GM23338 (cell line): ENCODE measurements around the gene ATG16L2. TPM values are rescaled to one million over a fixed set of nuclear protein-coding genes. Genes with fewer than 3 reads are reported as not detected.

ENCODE experiments used
- ATAC-seq: fragments of 200-7000 bp; cut with Tn5 transposase; 3 replicates; pipeline ENCODE4 v1.9.1; 2020
- DNase-seq: peaks from one replicate; pipeline ENCODE4 v3.0.0-alpha.2; 2015; ENCODE audit warnings: low spot score
- H2AFZ ChIP-seq: fragments of 200-600 bp; sonication (generic); 2 replicates; pipeline ENCODE4 v1.8.0; 2016; ENCODE audit warnings: antibody characterized with exemption, mild to moderate bottlenecking, moderate library complexity
- H3F3A ChIP-seq: fragments of 200-600 bp; sonication (generic); replicated peaks from 2 replicates; pipeline ENCODE4 v1.8.0; 2017; ENCODE audit warnings: antibody characterized with exemption, mixed run types, low read depth
- H3K27ac ChIP-seq: fragments of 200-600 bp; sonication (generic); 2 replicates; pipeline ENCODE4 v1.6.1; 2016; ENCODE audit warnings: low read depth
- H3K27me3 ChIP-seq: fragments of 200-600 bp; sonication (generic); 2 replicates; pipeline ENCODE4 v1.8.0; 2016; ENCODE audit warnings: mild to moderate bottlenecking, mixed run types, moderate library complexity; ENCODE audit not compliant: insufficient read depth
- H3K36me3 ChIP-seq: fragments of 200-600 bp; sonication (generic); 2 replicates; pipeline ENCODE4 v1.8.0; 2016; ENCODE audit warnings: mild to moderate bottlenecking; ENCODE audit not compliant: insufficient read depth
- H3K4me1 ChIP-seq: fragments of 200-600 bp; sonication (generic); 2 replicates; pipeline ENCODE4 v1.8.0; 2016; ENCODE audit warnings: mild to moderate bottlenecking, moderate library complexity; ENCODE audit not compliant: insufficient read depth
- H3K4me2 ChIP-seq: fragments of 200-600 bp; sonication (generic); 2 replicates; pipeline ENCODE4 v1.7.1; 2017; ENCODE audit warnings: mixed run types
- H3K4me3 ChIP-seq: fragments of 200-600 bp; sonication (generic); 2 replicates; pipeline ENCODE4 v1.6.1; 2016; ENCODE audit warnings: mixed run types
- H3K79me2 ChIP-seq: fragments of 200-600 bp; sonication (generic); replicated peaks from 2 replicates; pipeline ENCODE4 v1.8.0; 2017; ENCODE audit warnings: mild to moderate bottlenecking; ENCODE audit not compliant: insufficient read depth
- H3K9me2 ChIP-seq: fragments of 200-600 bp; sonication (generic); 2 replicates; pipeline ENCODE4 v1.8.0; 2017; ENCODE audit not compliant: insufficient read depth
- H4K20me1 ChIP-seq: fragments of 200-600 bp; sonication (generic); replicated peaks from 2 replicates; pipeline ENCODE4 v1.8.0; 2017; ENCODE audit warnings: mild to moderate bottlenecking; ENCODE audit not compliant: insufficient read depth
- H3K27ac Mint-ChIP-seq: 2 replicates; pipeline ENCODE4 v1.8.0; 2020; ENCODE audit warnings: inconsistent platforms, mild to moderate bottlenecking, moderate library complexity, mixed read lengths
- H3K27me3 Mint-ChIP-seq: 3 replicates; pipeline ENCODE4 v1.8.0; 2022; ENCODE audit warnings: low read depth, mild to moderate bottlenecking, moderate library complexity, mixed read lengths, inconsistent platforms; ENCODE audit not compliant: insufficient read depth, poor library complexity
- H3K36me3 Mint-ChIP-seq: 3 replicates; pipeline ENCODE4 v1.8.0; 2021; ENCODE audit warnings: low read depth, mild to moderate bottlenecking, inconsistent platforms, moderate library complexity, mixed read lengths
- H3K4me1 Mint-ChIP-seq: 3 replicates; pipeline ENCODE4 v1.8.0; 2020; ENCODE audit warnings: mild to moderate bottlenecking, inconsistent platforms, mixed read lengths
- H3K4me3 Mint-ChIP-seq: 3 replicates; pipeline ENCODE4 v1.8.0; 2021; ENCODE audit warnings: moderate library complexity, mild to moderate bottlenecking, inconsistent platforms, mixed read lengths
- H3K9me3 Mint-ChIP-seq: 3 replicates; pipeline ENCODE4 v1.8.0; 2020; ENCODE audit warnings: moderate library complexity, mild to moderate bottlenecking, inconsistent platforms, mixed read lengths
- CREB1 ChIP-seq: fragments of 250-450 bp; sonication (Bioruptor Pico); IDR thresholded peaks from 2 replicates; pipeline ENCODE4 v1.5.0; 2020; ENCODE audit warnings: low read depth, mild to moderate bottlenecking, moderate library complexity
- EZH2 ChIP-seq: fragments of 200-600 bp; sonication (generic); IDR thresholded peaks from one replicate; pipeline ENCODE4 v1.8.0; 2017; ENCODE audit warnings: antibody characterized with exemption, mild to moderate bottlenecking, low read depth; ENCODE audit not compliant: unreplicated experiment
- EZH2phosphoT487 ChIP-seq: fragments of 200-600 bp; sonication (generic); IDR thresholded peaks from one replicate; pipeline ENCODE4 v1.8.1; 2018; ENCODE audit warnings: antibody characterized with exemption; ENCODE audit not compliant: unreplicated experiment
- POLR2AphosphoS5 ChIP-seq: IDR thresholded peaks from 2 replicates; pipeline ENCODE4 v1.6.1; 2016; ENCODE audit warnings: antibody characterized with exemption, low read depth
- STAT1 ChIP-seq: IDR thresholded peaks from one replicate; pipeline ENCODE4 v1.6.1; 2016; ENCODE audit warnings: antibody characterized with exemption; ENCODE audit not compliant: unreplicated experiment
- ZNF331 ChIP-seq: fragments of 250-450 bp; sonication (Bioruptor Pico); IDR thresholded peaks from 2 replicates; pipeline ENCODE4 v1.5.0; 2020; ENCODE audit warnings: low read depth, mild to moderate bottlenecking, moderate library complexity
- polyA plus RNA-seq: library from polyadenylated mRNA; unstranded; fragments of >200 nt; fragmentation: Nextera tagmentation; extraction: Ambion mirVana; gene quantifications from 2 replicates; pipeline ENCODE4 v1.2.1, GENCODE V29; 2016
- total RNA-seq: library from RNA; depleted of rRNA; stranded (reverse); fragments of >200 nt; shearing (Covaris generic); gene quantifications from 2 replicates; pipeline ENCODE4 v1.2.3, GENCODE V29; 2014
- TF ChIP-seq, protein P1 (sequence below), 2 experiments: fragments of 200-600 bp in 1 of 2; sonication (generic) in 1 of 2; conservative IDR thresholded peaks; 2 replicates each; pipeline versions ENCODE4 v1.5.1 to v1.6.1; 2016 to 2017; ENCODE audit warnings: antibody characterized with exemption in 2 of 2, low read depth in 2 of 2, mild to moderate bottlenecking in 2 of 2, moderate library complexity in 1 of 2
- TF ChIP-seq, protein P2 (sequence below): IDR thresholded peaks from one replicate; pipeline ENCODE4 v1.6.1; 2018; ENCODE audit warnings: antibody characterized with exemption; ENCODE audit not compliant: unreplicated experiment
- TF ChIP-seq, protein P3 (sequence below): IDR thresholded peaks from 2 replicates; pipeline ENCODE4 v1.6.1; 2016; ENCODE audit warnings: antibody characterized with exemption

Gene ATG16L2
- total and polyA plus RNA-seq, 2 experiments from 2014 or later: 9.6 to 24.6 TPM

DNA sequence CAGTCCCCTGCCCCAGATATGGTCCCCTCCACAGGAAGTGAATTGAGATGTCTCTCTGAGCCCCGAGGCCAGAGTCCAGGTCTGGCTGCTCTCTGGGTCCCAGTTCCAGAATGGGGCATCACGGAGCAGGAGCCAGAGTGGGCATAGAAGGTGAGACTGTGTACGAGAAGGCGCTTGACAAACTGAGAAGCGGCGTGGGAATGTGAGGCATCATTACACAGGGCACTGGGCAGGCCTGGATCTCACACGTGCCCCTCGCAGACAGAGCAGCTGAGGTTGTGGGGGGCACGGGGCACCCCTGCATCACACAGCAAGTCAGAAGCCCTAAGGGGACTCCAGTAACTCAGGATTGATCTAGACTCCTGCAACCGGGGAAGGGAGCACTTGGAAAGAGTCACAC is 29.5 kb upstream of the ATG16L2 start:
- Mint-ChIP-seq H3K4me1 (peaks cover 32% of the 10 kb centered on the region), H3K27ac (no peak overlapping the region), H3K36me3 (no peaks in the 10 kb centered on the region; the same call in 2 of the 3 replicates), H3K27me3 (peaks cover 21% of the 10 kb centered on the region), H3K9me3 (no peaks in the 10 kb centered on the region), H3K4me3 (no peak overlapping the region)
- no peaks in the 10 kb centered on the region for H3K36me3 ChIP-seq
- no peak overlapping the region for H2AFZ ChIP-seq
- no peak overlapping the region for H3K4me2 ChIP-seq
- no peaks in the 10 kb centered on the region for H3K9me2 ChIP-seq
- no peaks in the 10 kb centered on the region for H3K79me2 ChIP-seq
- no peaks in the 10 kb centered on the region for H3F3A ChIP-seq
- no peak overlapping the region for H3K27ac ChIP-seq
- peaks cover 19% of the 10 kb centered on the region for H3K4me1 ChIP-seq
- ATAC-seq (no peak), DNase-seq (no peak)
- H3K4me3 ChIP-seq: no peak overlapping the region
- peaks cover 14% of the 10 kb centered on the region for H3K27me3 ChIP-seq
- TF ChIP-seq EZH2phosphoT487 (no peak), CREB1 (no peak), ZNF331 (no peak), EZH2 (no peak), POLR2AphosphoS5 (no peak), STAT1 (no peak)
- TF ChIP-seq, protein P1, sequence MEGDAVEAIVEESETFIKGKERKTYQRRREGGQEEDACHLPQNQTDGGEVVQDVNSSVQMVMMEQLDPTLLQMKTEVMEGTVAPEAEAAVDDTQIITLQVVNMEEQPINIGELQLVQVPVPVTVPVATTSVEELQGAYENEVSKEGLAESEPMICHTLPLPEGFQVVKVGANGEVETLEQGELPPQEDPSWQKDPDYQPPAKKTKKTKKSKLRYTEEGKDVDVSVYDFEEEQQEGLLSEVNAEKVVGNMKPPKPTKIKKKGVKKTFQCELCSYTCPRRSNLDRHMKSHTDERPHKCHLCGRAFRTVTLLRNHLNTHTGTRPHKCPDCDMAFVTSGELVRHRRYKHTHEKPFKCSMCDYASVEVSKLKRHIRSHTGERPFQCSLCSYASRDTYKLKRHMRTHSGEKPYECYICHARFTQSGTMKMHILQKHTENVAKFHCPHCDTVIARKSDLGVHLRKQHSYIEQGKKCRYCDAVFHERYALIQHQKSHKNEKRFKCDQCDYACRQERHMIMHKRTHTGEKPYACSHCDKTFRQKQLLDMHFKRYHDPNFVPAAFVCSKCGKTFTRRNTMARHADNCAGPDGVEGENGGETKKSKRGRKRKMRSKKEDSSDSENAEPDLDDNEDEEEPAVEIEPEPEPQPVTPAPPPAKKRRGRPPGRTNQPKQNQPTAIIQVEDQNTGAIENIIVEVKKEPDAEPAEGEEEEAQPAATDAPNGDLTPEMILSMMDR (conservative IDR thresholded peaks at IDR 0.05; ENCODE audit: low read depth in 2 of 2): no peak
- TF ChIP-seq, protein P2, sequence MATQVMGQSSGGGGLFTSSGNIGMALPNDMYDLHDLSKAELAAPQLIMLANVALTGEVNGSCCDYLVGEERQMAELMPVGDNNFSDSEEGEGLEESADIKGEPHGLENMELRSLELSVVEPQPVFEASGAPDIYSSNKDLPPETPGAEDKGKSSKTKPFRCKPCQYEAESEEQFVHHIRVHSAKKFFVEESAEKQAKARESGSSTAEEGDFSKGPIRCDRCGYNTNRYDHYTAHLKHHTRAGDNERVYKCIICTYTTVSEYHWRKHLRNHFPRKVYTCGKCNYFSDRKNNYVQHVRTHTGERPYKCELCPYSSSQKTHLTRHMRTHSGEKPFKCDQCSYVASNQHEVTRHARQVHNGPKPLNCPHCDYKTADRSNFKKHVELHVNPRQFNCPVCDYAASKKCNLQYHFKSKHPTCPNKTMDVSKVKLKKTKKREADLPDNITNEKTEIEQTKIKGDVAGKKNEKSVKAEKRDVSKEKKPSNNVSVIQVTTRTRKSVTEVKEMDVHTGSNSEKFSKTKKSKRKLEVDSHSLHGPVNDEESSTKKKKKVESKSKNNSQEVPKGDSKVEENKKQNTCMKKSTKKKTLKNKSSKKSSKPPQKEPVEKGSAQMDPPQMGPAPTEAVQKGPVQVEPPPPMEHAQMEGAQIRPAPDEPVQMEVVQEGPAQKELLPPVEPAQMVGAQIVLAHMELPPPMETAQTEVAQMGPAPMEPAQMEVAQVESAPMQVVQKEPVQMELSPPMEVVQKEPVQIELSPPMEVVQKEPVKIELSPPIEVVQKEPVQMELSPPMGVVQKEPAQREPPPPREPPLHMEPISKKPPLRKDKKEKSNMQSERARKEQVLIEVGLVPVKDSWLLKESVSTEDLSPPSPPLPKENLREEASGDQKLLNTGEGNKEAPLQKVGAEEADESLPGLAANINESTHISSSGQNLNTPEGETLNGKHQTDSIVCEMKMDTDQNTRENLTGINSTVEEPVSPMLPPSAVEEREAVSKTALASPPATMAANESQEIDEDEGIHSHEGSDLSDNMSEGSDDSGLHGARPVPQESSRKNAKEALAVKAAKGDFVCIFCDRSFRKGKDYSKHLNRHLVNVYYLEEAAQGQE: no peak
- H4K20me1 ChIP-seq: no peaks in the 10 kb centered on the region

DNA sequence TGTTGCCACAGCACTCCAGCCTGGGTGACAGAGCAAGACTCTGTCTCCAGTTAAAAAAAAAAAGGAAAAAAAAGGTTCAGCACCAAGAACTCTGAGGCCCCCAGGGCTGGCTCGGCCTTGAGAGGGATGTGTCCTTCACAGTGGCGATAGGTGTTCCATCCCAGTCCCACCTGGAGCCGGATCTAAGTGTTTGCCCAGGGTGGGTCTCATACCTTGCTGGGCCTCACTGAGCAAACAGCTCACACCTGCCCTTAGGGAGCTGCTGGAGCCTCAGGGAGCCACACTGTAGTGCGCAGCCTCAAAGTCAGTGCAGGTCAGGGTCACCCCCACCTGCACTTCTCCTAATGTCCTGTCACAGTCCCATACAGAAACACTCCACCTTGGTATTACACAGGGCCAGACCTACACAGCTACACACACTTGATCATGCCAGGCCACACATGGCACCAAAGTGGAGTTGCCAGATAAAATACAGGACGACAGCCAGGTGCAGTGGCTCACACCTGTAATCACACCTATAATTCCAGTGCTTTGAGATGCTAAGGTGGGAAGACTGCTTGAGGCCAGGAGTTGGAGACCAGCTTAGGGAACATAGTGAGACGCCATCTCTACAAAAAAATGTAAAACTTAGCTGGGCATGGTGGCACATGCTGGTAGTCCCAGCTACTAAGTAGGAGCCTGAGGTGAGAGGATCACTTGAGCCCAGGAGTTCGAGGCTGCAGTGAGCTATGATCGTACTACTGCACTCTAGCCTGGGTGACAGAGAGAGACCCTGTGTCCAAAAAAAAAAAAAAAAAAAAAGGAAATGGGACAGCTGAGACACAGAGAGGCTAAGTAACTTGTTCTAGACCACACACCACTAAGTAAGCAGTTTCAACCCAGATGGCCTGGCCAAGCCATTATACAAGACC is 27.7 kb upstream of the ATG16L2 start:
- H3K79me2 ChIP-seq: no peaks in the 10 kb centered on the region
- DNase-seq (no peak), ATAC-seq (no peak)
- no peaks in the 10 kb centered on the region for H3K9me2 ChIP-seq
- no peaks in the 10 kb centered on the region for H3K36me3 ChIP-seq
- H3K36me3 Mint-ChIP-seq: no peaks in the 10 kb centered on the region; the same call in 2 of the 3 replicates
- no peaks in the 10 kb centered on the region for H3K27me3 ChIP-seq
- H2AFZ ChIP-seq: no peak overlapping the region
- no peaks in the 10 kb centered on the region for H3F3A ChIP-seq
- H3K4me1 ChIP-seq: peaks cover 19% of the 10 kb centered on the region
- H3K27ac ChIP-seq: no peak overlapping the region
- H3K4me3 ChIP-seq: no peak overlapping the region
- H3K27ac Mint-ChIP-seq: no peak overlapping the region
- H3K4me1 Mint-ChIP-seq: peaks cover 30% of the 10 kb centered on the region
- no peaks in the 10 kb centered on the region for H3K9me3 Mint-ChIP-seq
- no peak overlapping the region for H3K4me3 Mint-ChIP-seq
- no peak overlapping the region; the same call in 1 of the 2 replicates for H3K4me2 ChIP-seq
- H4K20me1 ChIP-seq: no peaks in the 10 kb centered on the region
- peaks cover 21% of the 10 kb centered on the region for H3K27me3 Mint-ChIP-seq
- TF ChIP-seq ZNF331 (no peak), EZH2 (no peak), EZH2phosphoT487 (no peak)
- TF ChIP-seq, protein P3, sequence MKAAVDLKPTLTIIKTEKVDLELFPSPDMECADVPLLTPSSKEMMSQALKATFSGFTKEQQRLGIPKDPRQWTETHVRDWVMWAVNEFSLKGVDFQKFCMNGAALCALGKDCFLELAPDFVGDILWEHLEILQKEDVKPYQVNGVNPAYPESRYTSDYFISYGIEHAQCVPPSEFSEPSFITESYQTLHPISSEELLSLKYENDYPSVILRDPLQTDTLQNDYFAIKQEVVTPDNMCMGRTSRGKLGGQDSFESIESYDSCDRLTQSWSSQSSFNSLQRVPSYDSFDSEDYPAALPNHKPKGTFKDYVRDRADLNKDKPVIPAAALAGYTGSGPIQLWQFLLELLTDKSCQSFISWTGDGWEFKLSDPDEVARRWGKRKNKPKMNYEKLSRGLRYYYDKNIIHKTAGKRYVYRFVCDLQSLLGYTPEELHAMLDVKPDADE: no peak
- TF ChIP-seq, protein P2: no peak
- TF ChIP-seq, protein P1 (conservative IDR thresholded peaks at IDR 0.05; ENCODE audit: low read depth in 2 of 2): no peak
